Cardiac septum (tissue), 1 donor: Measurements from ENCODE around the gene DKK3. TPM values are rescaled to one million over a fixed set of nuclear protein-coding genes. Genes with fewer than 3 reads are reported as not detected.

Experiments
- DNase-seq: peaks from one replicate; pipeline ENCODE4 v3.0.0-alpha.2; 2020; ENCODE audit warnings: low spot score
- intact Hi-C: fragments of 100-400 bp; cut with DNase I; formaldehyde crosslinking; loops from one replicate; pipeline ENCODE4 v1.14.0; 2022
- long read RNA-seq: library from polyadenylated mRNA; unstranded; transcript quantifications from one replicate; pipeline ENCODE4 v2.0.0, GENCODE V29; 2021
- total RNA-seq: library from RNA; stranded (reverse); fragmentation: NEBNext Ultra II Directional; extraction: Animal tissue kit (Norgen Biotek cat#: 25700); gene quantifications from one replicate; pipeline ENCODE4 v1.2.1, GENCODE V29; 2021
- donor health status: DM: no; HTN: no; CAD: no.

Gene DKK3
- 980 TPM for total RNA-seq
- long read RNA-seq, transcript DKK3-201 (8 exons, 2,636 nt), result major isoform, 1,509 of 3,593 reads
- long read RNA-seq, transcript DKK3-202 (8 exons, 2,650 nt), result minor isoform, 123 of 3,593 reads
- long read RNA-seq, partial matches to known transcripts, result 1,458 of 3,593 reads
- long read RNA-seq, other reads (novel, unspliced or antisense), result 503 of 3,593 reads

DNA sequence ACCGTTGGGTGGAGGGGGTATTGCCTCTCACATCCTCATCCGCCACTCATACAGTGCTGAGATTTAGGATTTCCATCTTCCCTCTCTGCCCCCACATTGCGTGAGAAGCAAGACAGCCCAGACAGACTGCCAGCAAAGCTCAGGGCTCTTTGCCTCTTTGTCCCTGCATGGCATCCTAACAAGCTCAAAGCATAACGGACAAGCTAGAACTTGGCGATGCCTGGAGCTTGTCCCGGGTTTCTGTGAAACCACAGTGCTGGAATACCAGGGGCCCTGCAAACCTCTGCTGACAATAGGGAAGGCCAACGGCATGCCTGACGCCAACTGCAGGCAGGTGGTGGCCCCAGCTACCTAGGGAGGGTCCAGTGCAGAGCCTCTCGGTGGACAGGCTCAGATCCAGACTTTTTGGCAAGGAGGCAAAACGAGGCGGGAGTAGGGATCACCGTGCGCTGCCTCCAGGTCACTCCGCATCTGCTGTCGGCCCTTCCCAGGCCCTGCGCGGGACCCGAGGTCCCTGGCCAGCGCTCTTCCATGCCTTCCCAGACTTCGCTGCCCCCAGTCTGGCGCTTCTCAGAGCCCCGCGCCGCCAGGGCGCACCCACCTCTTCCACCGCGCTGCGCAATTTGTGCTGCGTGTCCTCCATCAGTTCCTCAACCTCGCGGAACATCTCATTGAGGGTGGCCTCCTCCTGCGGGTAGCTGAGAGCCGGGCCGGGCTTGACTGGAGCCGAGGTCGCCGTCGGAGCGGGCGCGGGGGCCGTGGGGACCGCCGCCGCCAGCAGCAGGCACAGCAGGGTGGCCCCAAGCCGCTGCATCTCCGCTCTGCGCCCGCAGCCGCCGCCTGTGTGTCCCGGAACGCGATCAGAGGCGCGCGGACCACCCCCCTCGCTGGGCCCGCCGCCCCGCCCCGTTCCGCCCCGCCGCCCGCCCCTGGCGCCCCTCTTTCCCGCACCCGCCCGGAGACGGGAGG lies at the start of gene DKK3:
Gene DKK3, minus strand, starts transcription at position 858 of the 969 bp plus-strand sequence. Its CDS starts 44 bp downstream, at position 814.
- intact Hi-C loops, result no loop called here

DNA sequence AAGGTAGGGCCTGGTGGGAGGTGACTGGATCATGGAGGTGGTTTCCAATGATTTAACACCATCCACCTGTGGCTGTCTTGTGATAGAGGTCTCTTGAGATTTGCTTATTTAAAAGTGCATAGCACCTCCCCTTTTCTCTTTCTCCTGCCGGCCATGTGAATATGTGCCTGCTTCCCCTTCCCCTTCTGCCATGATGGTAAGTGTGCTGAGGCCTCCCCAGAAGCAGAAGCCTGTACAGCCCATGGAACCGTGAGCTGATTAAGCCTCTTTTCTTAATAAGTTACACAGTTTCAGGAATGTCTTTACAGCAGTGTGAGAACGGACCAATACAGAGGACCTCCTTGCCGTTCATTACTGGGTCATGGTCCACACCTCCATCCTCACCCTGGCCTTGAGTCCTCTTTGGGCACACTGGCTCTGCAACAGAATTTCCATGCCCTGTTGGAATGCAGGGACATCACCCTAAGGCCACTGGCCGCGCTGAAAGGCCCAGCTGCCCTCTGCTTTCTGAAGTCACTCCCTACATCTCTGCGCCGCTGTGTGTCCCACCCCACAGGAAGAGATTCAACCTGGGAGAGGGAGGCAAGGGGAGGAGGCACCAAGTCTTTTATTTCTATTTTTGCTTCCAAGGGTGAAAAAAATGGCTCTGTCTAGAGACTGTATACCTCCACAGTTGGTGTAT lies 49.0 kb upstream of the DKK3 start:
- intact Hi-C loops, result no loop called here
- DNase-seq, result no peak

More for the DNA sequence above, at the start of gene DKK3:
- no peak for DNase-seq

DNA sequence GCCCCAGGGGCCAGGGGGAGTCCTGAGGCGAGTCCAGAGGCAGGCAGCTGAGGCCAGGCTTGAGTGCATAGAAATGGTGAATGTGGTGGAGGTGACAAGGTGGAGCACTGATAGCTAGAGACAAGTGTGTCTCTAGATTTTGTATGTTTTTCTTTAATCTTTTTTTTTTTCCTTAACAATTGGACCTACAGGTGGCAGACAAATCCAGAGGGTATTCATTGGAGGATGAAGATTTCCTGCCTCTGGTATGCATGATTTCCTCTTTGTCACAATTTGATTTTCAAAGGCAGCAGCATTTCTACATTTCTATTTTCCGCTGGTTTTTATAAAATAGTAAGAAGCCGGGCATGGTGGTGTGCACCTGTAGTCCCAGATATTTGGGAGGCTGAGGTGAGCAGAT lies 47.7 kb upstream of the DKK3 start:
- DNase-seq, result no peak
- intact Hi-C loops, result no loop called here

DNA sequence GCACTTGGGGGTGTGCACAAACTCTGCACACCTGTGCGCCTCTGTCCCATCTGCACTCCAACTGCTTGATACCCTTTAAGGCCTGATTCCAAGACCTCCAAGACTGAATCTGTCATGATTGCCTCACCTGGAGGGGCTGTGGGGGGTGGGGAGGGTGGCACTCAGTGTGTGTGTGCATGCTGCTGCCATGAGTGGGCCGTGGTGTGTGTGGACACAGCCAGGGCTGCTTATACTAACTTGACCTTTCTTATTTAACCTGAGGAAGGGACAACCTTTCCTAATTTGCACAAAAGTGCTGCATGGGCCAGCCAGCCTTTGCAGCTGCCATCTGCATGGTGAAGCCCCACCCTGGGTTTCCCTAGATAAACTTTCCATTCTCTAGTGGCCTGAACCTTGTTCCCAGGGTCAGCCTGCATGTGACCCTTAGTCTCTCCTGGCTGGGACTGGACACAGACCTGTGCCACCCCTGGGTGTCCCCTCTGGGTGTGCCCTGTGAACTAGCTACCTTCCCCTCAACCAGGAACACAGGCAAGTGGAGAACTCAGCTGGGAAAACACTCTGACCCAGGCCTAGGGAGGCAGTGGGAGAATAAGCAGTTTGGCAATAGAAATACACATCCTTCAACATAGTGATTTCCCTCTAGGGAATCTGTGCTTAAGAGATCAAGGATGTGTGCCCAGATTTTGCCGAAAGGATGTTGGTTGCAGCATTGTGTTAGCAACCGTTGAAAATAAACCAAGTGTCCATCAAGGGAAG lies 45.4 kb upstream of the DKK3 start:
- no peak for DNase-seq
- intact Hi-C loops, result loop anchor here (5.0 kb wide), 1 partner anchor 34 kb away; no protein-coding TSS in a partner anchor

DNA sequence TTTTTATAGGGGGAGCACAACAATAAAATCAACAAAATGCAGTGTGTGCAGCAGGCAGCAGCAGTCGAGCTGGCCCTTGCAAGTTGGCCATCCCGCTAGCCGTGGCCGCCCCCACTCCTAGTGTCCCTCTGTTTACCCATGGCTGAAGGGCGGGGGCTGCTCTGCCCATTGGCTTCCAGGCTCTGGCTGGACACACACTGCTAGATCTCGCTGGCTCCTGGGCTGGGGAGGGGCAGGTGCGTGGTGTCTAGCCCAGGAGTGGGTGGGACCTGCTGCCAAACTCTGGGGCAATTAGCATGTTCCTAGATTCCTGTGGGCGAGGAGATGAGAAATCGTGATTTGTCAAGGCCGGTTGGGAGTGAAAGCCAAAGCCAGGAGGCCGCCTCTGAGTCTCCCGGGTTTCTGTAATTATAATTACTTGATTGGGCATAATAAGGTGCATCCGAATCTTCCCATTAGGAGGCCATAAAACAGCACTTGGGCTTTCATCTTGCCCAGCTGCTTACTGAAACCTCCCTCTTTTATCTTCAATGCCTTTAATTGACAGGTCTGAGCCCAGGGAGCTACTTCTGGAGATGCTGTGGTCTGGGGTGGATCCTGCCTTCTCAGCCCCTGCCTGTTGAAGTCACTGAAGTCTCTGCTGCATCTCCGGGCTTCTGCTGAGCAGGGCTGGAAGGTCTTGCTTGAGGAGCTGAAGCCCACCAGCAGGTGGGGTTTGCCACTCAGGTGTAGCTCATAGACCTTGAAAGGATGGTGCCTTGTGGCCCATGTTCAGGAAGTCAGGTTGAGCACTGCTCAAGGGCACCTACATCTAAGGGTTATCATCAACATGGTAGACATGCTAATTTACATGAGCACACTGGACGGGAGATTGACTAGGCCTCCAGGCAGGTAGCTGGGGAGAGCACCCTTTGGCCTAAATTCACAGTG lies 44.5 kb upstream of the DKK3 start:
- intact Hi-C loops, result loop anchor here (5.0 kb wide), 1 partner anchor 34 kb away; no protein-coding TSS in a partner anchor

DNA sequence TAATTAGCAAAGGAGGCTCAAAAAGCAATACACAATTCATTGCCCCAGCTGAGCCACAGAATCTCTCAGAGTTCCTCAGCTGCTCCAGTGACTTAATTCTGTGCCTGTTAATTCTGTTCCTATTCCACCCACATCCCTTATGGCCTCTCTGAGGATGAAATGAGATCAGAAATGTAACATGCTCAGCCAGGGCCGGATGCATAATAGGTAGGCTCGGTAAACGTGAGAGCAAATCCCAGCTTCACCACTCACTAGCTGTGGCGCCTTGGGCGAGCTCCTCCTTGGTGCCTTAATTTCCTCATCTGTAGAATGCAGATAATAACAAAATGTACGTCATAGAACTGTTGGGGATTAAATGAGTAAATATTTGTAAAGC lies 42.8 kb upstream of the DKK3 start:
- intact Hi-C loops, result loop anchor here (5.0 kb wide), 1 partner anchor 36 kb away; no protein-coding TSS in a partner anchor
- no peak for DNase-seq

More for the DNA sequence above, 44.5 kb upstream of the DKK3 start:
- no peak for DNase-seq

DNA sequence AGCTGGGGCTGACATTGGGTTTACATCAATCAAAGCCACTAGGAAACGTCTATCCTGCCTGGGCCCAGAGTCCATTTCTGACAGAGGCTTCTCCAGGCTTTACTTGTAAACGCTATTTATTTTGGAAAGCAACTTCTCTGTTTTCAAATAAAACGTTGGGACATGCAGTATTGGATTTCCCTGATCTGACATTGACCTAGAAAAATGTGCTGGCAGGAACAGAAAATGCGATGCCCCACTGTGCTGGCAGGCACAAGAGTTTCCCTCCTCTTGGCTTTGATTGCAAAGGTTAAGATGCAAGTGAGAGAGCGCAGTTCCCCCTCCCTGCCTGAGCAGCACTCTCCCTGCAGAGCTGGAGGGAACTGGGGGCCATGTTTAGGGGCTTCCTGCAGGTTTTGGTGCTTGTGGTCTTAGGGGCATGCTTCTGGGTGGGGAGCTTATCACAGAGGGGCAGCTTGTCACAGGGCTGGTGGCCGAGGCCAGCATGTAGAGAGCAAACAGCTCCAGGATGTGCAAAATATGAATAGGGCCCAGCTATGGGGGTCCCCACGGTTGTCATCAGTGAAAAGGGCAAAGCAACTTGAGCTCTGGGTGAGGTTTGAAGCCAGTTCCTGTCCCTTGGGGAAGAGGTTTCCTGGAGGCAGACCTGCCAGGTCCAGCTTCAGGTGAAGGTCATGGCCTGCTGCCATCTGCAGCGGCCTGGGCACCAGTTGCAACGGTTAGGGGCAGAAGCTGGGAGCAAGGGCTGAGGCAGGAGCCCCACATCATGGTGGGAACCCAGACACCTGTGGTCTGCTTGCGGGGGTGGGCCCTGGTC lies 42.3 kb upstream of the DKK3 start:
- DNase-seq, result no peak
- intact Hi-C loops, result loop anchor here (5.0 kb wide), 1 partner anchor 37 kb away; no protein-coding TSS in a partner anchor

DNA sequence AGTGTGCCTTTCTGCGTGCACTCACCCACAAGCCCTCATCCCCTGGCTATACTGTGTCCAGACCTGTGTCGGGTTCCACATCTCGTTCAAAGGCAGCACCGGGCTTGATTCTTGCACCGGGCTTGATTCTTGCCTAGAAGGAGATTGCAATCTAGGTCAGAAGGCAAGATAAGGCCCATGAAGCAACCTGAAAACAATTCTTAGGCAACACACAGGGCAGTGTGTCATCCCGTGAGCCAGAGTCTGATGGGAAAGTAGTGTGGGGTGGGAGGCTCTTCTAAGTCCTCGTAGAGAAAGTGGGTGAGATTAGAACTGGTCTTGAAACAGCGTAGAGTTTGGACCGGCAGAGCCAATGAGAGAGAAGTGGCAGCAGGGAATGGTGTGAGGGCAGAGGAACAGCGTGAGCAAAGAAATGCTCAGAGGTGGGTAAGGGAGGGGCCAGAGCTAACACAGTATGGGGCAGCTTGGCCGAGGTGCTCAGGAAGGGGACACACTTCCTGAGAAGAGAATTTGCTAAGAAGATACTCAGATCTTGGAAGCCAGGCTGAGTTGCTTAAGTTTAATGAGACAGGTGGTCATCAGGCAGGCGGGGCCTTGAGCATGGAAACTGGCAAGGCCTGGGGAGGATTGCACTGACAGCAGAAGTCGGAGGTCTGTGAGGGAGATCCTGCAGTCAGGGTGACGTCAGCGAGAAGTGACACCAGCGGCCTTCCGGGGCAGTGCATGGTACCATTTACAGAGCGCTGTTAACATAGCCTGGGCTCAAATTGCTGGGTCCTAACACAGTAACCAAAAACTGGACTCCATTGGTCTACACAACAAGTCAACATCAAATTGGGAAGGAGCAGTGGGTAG lies 40.7 kb upstream of the DKK3 start:
- intact Hi-C loops, result no loop called here
- no peak for DNase-seq

DNA sequence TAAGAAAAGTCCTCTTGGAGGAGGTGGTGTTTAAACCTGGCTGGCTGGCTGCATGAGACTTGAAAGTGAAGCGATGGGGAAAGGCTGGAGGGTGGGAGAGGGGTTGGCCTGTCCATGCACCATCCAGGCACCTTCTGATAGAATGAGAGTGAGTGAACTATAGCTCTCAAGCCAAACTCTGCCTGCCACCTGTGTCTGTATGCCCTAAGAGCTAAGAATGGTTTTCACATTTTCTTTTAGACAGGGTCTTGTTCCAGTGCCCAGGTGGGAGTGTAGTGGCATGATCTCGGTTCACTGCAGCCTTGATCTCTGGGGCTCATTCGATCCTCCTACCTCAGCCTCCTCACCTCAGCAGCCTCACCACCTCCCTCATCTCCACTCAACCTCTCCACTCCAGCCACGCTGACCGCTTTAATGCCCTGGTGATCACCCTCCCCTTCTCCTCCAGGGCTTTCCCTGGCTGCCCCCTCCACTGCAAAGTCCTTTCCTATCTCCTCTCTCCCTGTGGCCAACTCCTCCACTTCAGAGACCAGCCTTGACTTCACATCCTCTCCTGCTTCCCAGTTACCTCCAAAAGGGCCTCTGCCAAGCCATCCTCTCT lies 38.3 kb upstream of the DKK3 start:
- no peak for DNase-seq
- intact Hi-C loops, result loop anchor here (1.0 to 2.0 kb wide), 2 partner anchors 190 to 235 kb away; no protein-coding TSS in a partner anchor

DNA sequence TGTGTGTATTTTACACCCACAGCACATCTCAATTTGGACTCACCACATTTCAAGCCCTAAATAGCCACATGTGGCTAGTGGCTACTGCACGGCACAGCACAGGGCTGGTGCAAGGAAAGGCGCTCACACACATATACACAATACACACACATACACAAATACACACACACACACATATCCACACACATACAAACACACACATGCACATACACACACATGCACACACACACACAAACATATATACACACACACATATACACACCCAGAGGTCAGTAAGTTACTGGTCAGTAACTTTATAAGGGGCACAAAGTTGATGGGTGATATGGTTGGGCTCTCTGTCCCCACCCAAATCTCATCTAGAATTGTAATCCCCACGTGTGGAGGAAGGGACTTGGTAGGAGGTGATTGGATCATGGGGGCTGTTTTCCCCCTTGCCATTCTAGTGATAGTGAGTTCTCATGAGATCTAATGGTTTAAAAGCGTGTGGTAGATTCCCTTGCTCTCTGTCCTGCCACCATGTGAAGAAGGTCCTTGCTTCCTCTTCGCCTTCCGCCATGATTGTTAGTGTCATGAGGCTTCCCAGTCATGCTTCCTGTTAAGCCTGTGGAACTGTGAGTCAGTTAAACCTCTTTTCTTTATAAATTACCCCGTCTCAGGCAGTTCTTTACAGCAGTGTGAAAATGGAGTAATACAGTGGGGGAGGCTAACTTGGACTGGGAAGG lies 37.6 kb upstream of the DKK3 start:
- no peak for DNase-seq
- intact Hi-C loops, result loop anchor here (2.0 kb wide), 3 partner anchors 73 to 247 kb away; no protein-coding TSS in a partner anchor

DNA sequence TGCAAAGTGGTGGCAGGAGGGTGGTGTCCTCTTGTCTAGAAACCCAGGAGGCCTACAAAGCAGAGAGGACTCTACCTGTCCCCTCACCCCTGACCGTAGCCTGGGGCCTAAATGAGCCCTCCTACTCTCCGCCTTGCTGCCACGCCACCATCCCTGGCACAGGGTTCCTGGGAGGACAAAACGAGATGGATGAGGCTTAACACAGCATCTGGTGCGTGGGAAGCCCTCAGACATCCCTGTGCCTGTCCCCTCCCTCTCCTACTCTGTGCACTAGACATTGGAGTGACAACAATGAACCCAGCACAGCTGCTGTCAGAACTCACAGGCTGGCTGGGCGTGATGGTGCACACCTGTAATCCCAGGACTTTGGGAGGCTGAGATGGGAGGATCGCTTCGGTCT lies 36.4 kb upstream of the DKK3 start:
- intact Hi-C loops, result loop anchor here (1.0 to 2.0 kb wide), 3 partner anchors 72 to 246 kb away; no protein-coding TSS in a partner anchor
- no peak for DNase-seq

DNA sequence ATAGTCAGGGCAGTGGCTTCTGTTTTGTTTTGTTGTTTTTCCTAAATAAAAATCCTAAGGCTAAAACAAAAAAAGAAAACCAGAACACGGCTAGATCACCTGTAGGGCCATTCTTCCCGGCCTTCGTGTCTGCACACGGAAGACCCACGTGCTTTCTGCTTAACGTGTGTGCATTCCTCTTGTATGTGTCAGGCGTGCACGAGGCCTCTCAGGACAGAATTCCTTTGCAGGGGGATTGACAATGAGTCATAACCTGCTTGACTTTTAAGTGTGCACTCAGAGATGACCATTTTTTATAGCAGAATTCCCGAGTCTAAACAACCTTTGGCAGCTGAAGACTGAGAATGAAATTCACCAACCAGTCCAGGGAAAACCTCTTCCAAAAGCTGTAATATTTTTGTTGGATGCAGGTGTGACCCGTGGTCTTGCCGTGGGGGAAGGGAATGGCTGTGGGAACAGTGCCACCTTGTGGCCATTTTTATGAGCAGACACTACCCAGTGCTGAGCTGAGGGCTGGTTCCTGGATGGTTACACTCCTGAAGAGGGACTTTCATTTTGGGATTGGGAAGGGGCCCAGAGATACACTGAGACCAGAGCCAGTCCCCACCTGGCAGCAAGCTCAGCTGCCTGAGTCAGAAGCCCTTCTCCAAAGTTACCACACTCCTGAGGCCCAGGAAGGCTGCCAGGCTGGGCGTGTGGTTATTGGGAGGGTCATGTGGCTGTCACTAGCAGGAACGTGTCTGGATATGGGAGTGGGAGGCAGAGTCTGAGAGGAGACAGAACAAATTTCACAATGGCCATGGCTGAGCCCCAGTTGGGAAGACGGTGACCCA lies 35.7 kb upstream of the DKK3 start:
- peak; percentile 90 for DNase-seq
- intact Hi-C loops, result loop anchor here (1.0 to 2.0 kb wide), 3 partner anchors 71 to 245 kb away; no protein-coding TSS in a partner anchor

DNA sequence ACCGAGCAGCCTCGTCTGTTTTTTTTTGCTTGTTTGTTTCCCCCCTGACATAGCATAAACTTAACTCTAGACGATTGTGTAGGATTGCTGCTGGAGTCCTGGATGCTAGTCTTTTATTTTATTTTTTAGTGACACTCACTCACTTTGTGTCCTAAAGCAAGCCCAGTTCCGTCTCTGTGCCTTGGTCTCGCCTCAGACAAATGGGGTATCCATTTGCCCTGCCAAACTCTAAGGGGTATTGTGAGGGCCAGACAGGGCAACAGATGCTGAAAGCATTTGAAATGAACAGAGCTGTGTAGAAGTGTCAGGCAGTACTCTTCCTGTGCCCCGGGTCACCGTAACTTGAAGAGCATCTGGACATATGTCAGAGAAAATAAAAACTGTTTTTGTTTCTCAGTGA lies 34.8 kb upstream of the DKK3 start:
- intact Hi-C loops, result no loop called here
- DNase-seq, result no peak

DNA sequence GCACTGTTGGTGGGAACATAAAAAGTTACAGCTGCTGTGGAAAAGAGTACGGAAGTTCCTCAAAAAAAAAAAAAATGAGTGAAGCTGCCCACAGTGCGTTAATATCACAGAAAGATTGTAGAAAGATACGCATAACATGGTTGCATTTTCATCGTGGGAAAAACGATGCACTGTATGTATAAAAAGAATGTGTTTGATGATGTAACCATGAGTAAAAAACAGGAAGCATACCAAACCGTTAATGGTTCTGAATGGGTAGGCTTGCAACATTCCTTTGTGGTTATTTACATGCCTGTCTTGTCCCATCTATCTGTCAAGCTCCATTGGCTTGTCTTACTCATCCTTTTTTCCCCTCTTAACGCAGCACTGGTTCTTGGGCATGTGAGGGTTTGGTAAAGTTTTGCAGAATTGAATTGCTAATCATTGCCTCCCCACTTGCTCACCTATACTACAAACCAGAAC lies 33.8 kb upstream of the DKK3 start:
- DNase-seq, result no peak
- intact Hi-C loops, result no loop called here
